GM12878 (cell line): Measurements from ENCODE around the gene FAM47E. TPM values are rescaled to one million over a fixed set of nuclear protein-coding genes. Genes with fewer than 3 reads are reported as not detected.

Experiments used
- ATAC-seq: fragments of 200-7000 bp; cut with Tn5 transposase; 3 replicates; pipeline ENCODE4 v1.9.1; 2020; ENCODE audit warnings: mild to moderate bottlenecking, moderate library complexity
- BruUV-seq: library from RNA; stranded (reverse); fragments of 400-500 nt; replicated peaks from 2 replicates; lab custom pipeline; 2021; lab: Mats Ljungman, UMichigan
- CTCF ChIA-PET: fragments of 300-600 bp; sonication (Branson Sonifier 250); formaldehyde crosslinking; extraction: SDS; loops from one replicate; lab custom pipeline; 2021; ENCODE audit warnings: inconsistent platforms; lab: Yijun Ruan, JAX
- POLR2A ChIA-PET: fragments of 350-600 bp; formaldehyde crosslinking; extraction: SDS; loops from one replicate; lab custom pipeline; 2021; ENCODE audit warnings: inconsistent platforms; lab: Charles Lee
- RAD21 ChIA-PET: fragments of 300-600 bp; sonication (Branson Sonifier 250); formaldehyde crosslinking; loops from one replicate; lab custom pipeline; 2023; ENCODE audit warnings: antibody characterized with exemption; ENCODE audit not compliant: unreplicated experiment; lab: Charles Lee
- SMC1A ChIA-PET: fragments of 300-600 bp; sonication (Branson Sonifier 250); formaldehyde crosslinking; loops from one replicate; lab custom pipeline; 2023; ENCODE audit not compliant: unreplicated experiment, uncharacterized antibody; lab: Charles Lee
- DNase-seq: peaks from one replicate; pipeline ENCODE4 v3.0.0-alpha.2; 2011; ENCODE audit warnings: low read depth, low spot score
- FAIRE-seq: peaks from 3 replicates; lab custom pipeline; 2011; peaks lifted over from hg19 to GRCh38; lab: Jason Lieb, UNC
- H2AFZ ChIP-seq: 2 replicates; pipeline ENCODE4 v1.6.0; 2011; ENCODE audit warnings: low read depth, low read length, control low read depth; ENCODE audit not compliant: control insufficient read depth
- H3K27ac ChIP-seq: 2 replicates; pipeline ENCODE4 v1.5.1; 2011; ENCODE audit warnings: control low read depth; ENCODE audit not compliant: control insufficient read depth, insufficient read depth
- H3K27me3 ChIP-seq, 2 experiments: replicated peaks in 1 of 2; 2 replicates each; pipeline versions ENCODE4 v1.6.0 to v1.6.1; 2011; ENCODE audit warnings: low read length in 1 of 2; ENCODE audit not compliant: control insufficient read depth in 2 of 2, insufficient read depth in 2 of 2
- H3K36me3 ChIP-seq, 2 experiments: 2 replicates each; pipeline ENCODE4 v1.5.1; 2011; ENCODE audit warnings: low read length in 1 of 2; ENCODE audit not compliant: control insufficient read depth in 2 of 2, insufficient read depth in 2 of 2
- H3K4me1 ChIP-seq: 2 replicates; pipeline ENCODE4 v1.6.1; 2011; ENCODE audit warnings: mild to moderate bottlenecking, low read length, moderate library complexity, mixed read lengths; ENCODE audit not compliant: control insufficient read depth, insufficient read depth
- H3K4me2 ChIP-seq: 2 replicates; pipeline ENCODE4 v1.6.0; 2011; ENCODE audit warnings: control low read depth; ENCODE audit not compliant: control insufficient read depth, insufficient read depth
- H3K4me3 ChIP-seq: fragments of 200-600 bp; sonication (generic); 2 replicates; pipeline ENCODE4 v1.5.1; 2016
- H3K79me2 ChIP-seq: 2 replicates; pipeline ENCODE4 v1.6.0; 2011; ENCODE audit warnings: low read length; ENCODE audit not compliant: control insufficient read depth, insufficient read depth
- H3K9ac ChIP-seq: 2 replicates; pipeline ENCODE4 v1.8.0; 2011; ENCODE audit warnings: low read length, control low read depth, mixed read lengths; ENCODE audit not compliant: control insufficient read depth, insufficient read depth
- H3K9me3 ChIP-seq: replicated peaks from 3 replicates; pipeline ENCODE4 v1.5.1; 2011; ENCODE audit warnings: mild to moderate bottlenecking, low read length; ENCODE audit not compliant: control insufficient read depth, insufficient read depth
- H4K20me1 ChIP-seq: 2 replicates; pipeline ENCODE4 v1.6.0; 2011; ENCODE audit not compliant: control insufficient read depth, insufficient read depth
- DPF2 ChIP-seq: fragments of 450-650 bp; IDR thresholded peaks from 2 replicates; pipeline ENCODE4 v1.6.1; 2017; ENCODE audit warnings: mild to moderate bottlenecking
- HDAC6 ChIP-seq: fragments of 200-600 bp; sonication (generic); IDR thresholded peaks from one replicate; pipeline ENCODE4 v1.8.0; 2017; ENCODE audit warnings: antibody characterized with exemption; ENCODE audit not compliant: unreplicated experiment
- IKZF2 ChIP-seq, 2 experiments: fragments of 450-650 bp; IDR thresholded peaks; 2 replicates each; pipeline ENCODE4 v1.6.1; 2017; ENCODE audit warnings: mild to moderate bottlenecking in 2 of 2, moderate library complexity in 2 of 2
- NR2C2 ChIP-seq: IDR thresholded peaks from 2 replicates; pipeline ENCODE4 v1.6.1; 2011; ENCODE audit warnings: borderline replicate concordance, low read depth; ENCODE audit not compliant: control insufficient read depth, insufficient read length
- NRF1 ChIP-seq: conservative IDR thresholded peaks from 2 replicates; pipeline ENCODE4 v1.6.1; 2011; ENCODE audit warnings: mild to moderate bottlenecking, low read depth, low read length, improper control_type of control experiment
- POLR2A ChIP-seq: IDR thresholded peaks from 2 replicates; pipeline ENCODE4 v1.6.1; 2011; ENCODE audit warnings: low read depth, mild to moderate bottlenecking, low read length
- SIN3A ChIP-seq: IDR thresholded peaks from 2 replicates; pipeline ENCODE4 v1.6.1; 2012; ENCODE audit warnings: low read depth, low read length, improper control_type of control experiment
- STAT3 ChIP-seq: IDR thresholded peaks from 2 replicates; pipeline ENCODE4 v1.6.1; 2011; ENCODE audit warnings: low read depth, low read length, improper control_type of control experiment
- SUPT20H ChIP-seq: IDR thresholded peaks from 2 replicates; pipeline ENCODE4 v1.6.1; 2011; ENCODE audit warnings: low read depth, mild to moderate bottlenecking, low read length, moderate library complexity, borderline replicate concordance; ENCODE audit not compliant: control insufficient read depth
- YY1 ChIP-seq: IDR thresholded peaks from 2 replicates; pipeline ENCODE4 v1.6.1; 2011; ENCODE audit warnings: low read depth, mild to moderate bottlenecking, low read length
- ZNF274 ChIP-seq: IDR thresholded peaks from one replicate; pipeline ENCODE4 v1.8.0; 2011; ENCODE audit not compliant: insufficient read length, insufficient read depth
- ZZZ3 ChIP-seq: IDR thresholded peaks from 2 replicates; pipeline ENCODE4 v1.6.1; 2011; ENCODE audit warnings: low read depth; ENCODE audit not compliant: control insufficient read depth, insufficient read length
- whole genome bisulfite sequencing: methylation state at CpG from one replicate; pipeline ENCODE4 v1.1.6; 2016; ENCODE audit warnings: low lambda C conversion rate; ENCODE audit not compliant: insufficient replicate concordance, insufficient coverage; ENCODE audit errors: missing lambda C conversion rate; 5-methylcytosine and 5-hydroxymethylcytosine counted together
- in situ Hi-C: fragments of 300-500 bp; cut with MboI; formaldehyde crosslinking; loops from 9 replicates; pipeline ENCODE4 v1.14.3; 2018; ENCODE audit warnings: mixed read lengths
- intact Hi-C: fragments of 100-400 bp; cut with micrococcal nuclease; formaldehyde crosslinking; loops from one replicate; pipeline ENCODE4 v1.14.2; 2022; ENCODE audit not compliant: unreplicated experiment
- polyA plus RNA-seq, 11 experiments: library from polyadenylated mRNA; depleted of rRNA in 4 of 11; unstranded in 6 of 11; stranded (reverse) in 5 of 11; fragments of >200 nt; fragmentation: Nextera tagmentation in 4 of 11; fragmentation: Illumina TruSeq in 1 of 11; extraction: Ambion mirVana in 4 of 11; extraction: Trizol in 1 of 11; gene quantifications; 1 replicate in 1 of 11; 2 replicates in 10 of 11; pipeline versions ENCODE4 v1.2.1 to v1.2.3, GENCODE V29; 2011 to 2016; ENCODE audit warnings: inconsistent platforms in 2 of 11, missing spikeins in 2 of 11, low read depth in 1 of 11
- total RNA-seq, 4 experiments: library from RNA; depleted of rRNA in 3 of 4; stranded (reverse); fragments of >200 nt in 3 of 4; fragmentation: Illumina TruSeq in 1 of 4; extraction: Trizol in 1 of 4; gene quantifications; 2 replicates each; pipeline versions ENCODE4 v1.2.1 to v1.2.3, GENCODE V29; 2013 to 2021

FAM47E gene
- total and polyA plus RNA-seq, 10 of the 15 experiments (the other 5 are each of a cell fraction or from before 2014, with no cell fraction given): 0.03 TPM; not detected in 9

DNA sequence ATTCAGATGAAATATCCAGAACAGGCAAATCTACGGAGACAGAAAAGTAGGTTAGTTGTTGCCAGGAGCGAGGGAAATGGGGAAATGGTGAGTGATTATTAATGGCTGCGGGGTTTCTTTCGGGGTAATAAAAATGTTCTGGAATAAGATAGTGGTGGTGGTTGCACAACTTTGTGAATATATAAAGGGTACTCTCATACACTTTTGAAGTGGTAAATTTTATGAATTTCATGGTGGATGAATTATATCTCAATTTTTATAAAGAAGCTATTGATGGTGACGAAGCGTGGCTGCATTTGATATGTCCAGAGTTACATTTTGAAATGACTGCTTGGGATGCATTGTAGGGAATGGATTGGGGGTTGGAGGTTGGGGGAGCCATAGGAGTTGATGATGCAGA is 16.3 kb downstream of the FAM47E start:
- no peaks in the 10 kb centered on the region for H4K20me1 ChIP-seq
- intact Hi-C loops: no loop called here
- no peak overlapping the region for H3K9ac ChIP-seq
- H3K4me3 ChIP-seq: no peak overlapping the region
- ChIA-PET CTCF (no interaction called here), SMC1A (interaction anchor here (2.6 kb wide), 1 partner anchor 11 kb away, joined by 9 read pairs; no protein-coding TSS in a partner anchor), POLR2A (no interaction called here)
- no peaks in the 10 kb centered on the region for H3K9me3 ChIP-seq
- H3K79me2 ChIP-seq: no peaks in the 10 kb centered on the region
- in situ Hi-C loops: no loop called here
- H3K27me3 ChIP-seq: peaks cover 0 to 8% of the 10 kb centered on the region in 2 experiments; a peak in 1 of 4 replicates
- no peak overlapping the region for H2AFZ ChIP-seq
- no peak overlapping the region for H3K4me2 ChIP-seq
- no peaks in the 10 kb centered on the region for H3K36me3 ChIP-seq
- H3K4me1 ChIP-seq: no peaks in the 10 kb centered on the region
- DNase-seq: no peak
- TF ChIP-seq POLR2A: no peak
- TF ChIP-seq NRF1: no peak
- TF ChIP-seq ZNF274: no peak
- TF ChIP-seq NR2C2: no peak
- TF ChIP-seq YY1: no peak
- TF ChIP-seq HDAC6: no peak
- no peak for TF ChIP-seq SIN3A
- no peak for TF ChIP-seq STAT3
- TF ChIP-seq ZZZ3: no peak
- TF ChIP-seq DPF2: no peak
- TF ChIP-seq SUPT20H: no peak
- TF ChIP-seq IKZF2 (IDR thresholded peaks at IDR 0.05): no peak
- TF ChIP-seq, all 136 proteins: peak for 0
- no peak overlapping the region for H3K27ac ChIP-seq
- BruUV-seq: no TSS peak
- WGBS: 62% methylated on average over 6 of the region's 6 CpGs
- ATAC-seq (no peak), FAIRE-seq (no peak)
- RAD21 ChIA-PET: interaction anchor here (0.6 kb wide), 1 partner anchor 720 kb away, joined by 3 read pairs; no protein-coding TSS in a partner anchor
